Neural progenitor cell (in vitro differentiated cells): Measurements from ENCODE around the gene EEF2K.

Experiments
- EZH2 ChIP-seq: fragments of 200-600 bp; sonication (generic); IDR thresholded peaks from 2 replicates; pipeline ENCODE4 v1.6.1; 2017; ENCODE audit warnings: antibody characterized with exemption, mild to moderate bottlenecking, moderate library complexity
- EZH2phosphoT487 ChIP-seq: fragments of 200-600 bp; sonication (generic); IDR thresholded peaks from 2 replicates; pipeline ENCODE4 v1.6.1; 2017; ENCODE audit warnings: antibody characterized with exemption

- TF ChIP-seq EZH2, result no peak
- no peak for TF ChIP-seq EZH2phosphoT487
Observed at GRCh38 chr16:22274916-22275315, 68.8 kb downstream of the EEF2K start.
